Glutamatergic neuron (in vitro differentiated cells): ENCODE results near the gene LYPD4. TPM values are rescaled to one million over a fixed set of nuclear protein-coding genes. Genes with fewer than 3 reads are reported as not detected.

ENCODE experiments used
- DNase-seq: peaks from one replicate; pipeline ENCODE4 v3.0.0; 2022
- H3K27ac Mint-ChIP-seq: one replicate; pipeline ENCODE4 v1.8.0; 2020; ENCODE audit warnings: mild to moderate bottlenecking, mixed read lengths, inconsistent platforms; ENCODE audit not compliant: unreplicated experiment
- H3K27me3 Mint-ChIP-seq: one replicate; pipeline ENCODE4 v1.8.0; 2020; ENCODE audit warnings: mild to moderate bottlenecking, moderate library complexity, mixed read lengths, inconsistent platforms; ENCODE audit not compliant: unreplicated experiment
- H3K36me3 Mint-ChIP-seq: one replicate; pipeline ENCODE4 v1.8.0; 2020; ENCODE audit warnings: mild to moderate bottlenecking, mixed read lengths, inconsistent platforms; ENCODE audit not compliant: unreplicated experiment
- H3K4me1 Mint-ChIP-seq: one replicate; pipeline ENCODE4 v1.8.0; 2020; ENCODE audit warnings: mild to moderate bottlenecking, low read depth, mixed read lengths, inconsistent platforms; ENCODE audit not compliant: unreplicated experiment
- H3K4me3 Mint-ChIP-seq: one replicate; pipeline ENCODE4 v1.8.0; 2020; ENCODE audit warnings: mild to moderate bottlenecking, mixed read lengths, inconsistent platforms; ENCODE audit not compliant: unreplicated experiment
- H3K9me3 Mint-ChIP-seq: one replicate; pipeline ENCODE4 v1.8.0; 2020; ENCODE audit warnings: mild to moderate bottlenecking, moderate library complexity, mixed read lengths, inconsistent platforms; ENCODE audit not compliant: unreplicated experiment
- CTCF ChIP-seq: fragments of 200-600 bp; sonication (generic); IDR thresholded peaks from one replicate; pipeline ENCODE4 v1.5.0; 2021; ENCODE audit not compliant: partially characterized antibody, unreplicated experiment
- total RNA-seq: library from RNA; stranded (reverse); fragmentation: NEBNext Ultra II Directional; extraction: Animal tissue kit (Norgen Biotek cat#: 25700); gene quantifications from one replicate; pipeline ENCODE4 v1.2.1, GENCODE V29; 2021; ENCODE audit not compliant: unreplicated experiment

The LYPD4 gene
- total RNA-seq, 1 donor from 2014 or later, result not detected

- H3K36me3 Mint-ChIP-seq, result no peaks in the 10 kb centered on the region
- peaks cover 20% of the 10 kb centered on the region for H3K9me3 Mint-ChIP-seq
- peaks cover 15% of the 10 kb centered on the region for H3K4me1 Mint-ChIP-seq
- peak overlapping the region; percentile 98 for H3K27ac Mint-ChIP-seq
- H3K27me3 Mint-ChIP-seq, result peaks cover 24% of the 10 kb centered on the region
- no peak for TF ChIP-seq CTCF
- peak overlapping the region; percentile 99 for H3K4me3 Mint-ChIP-seq
- DNase-seq, result no peak
Measured at GRCh38 chr19:41859213-41859617, 14.7 kb upstream of the LYPD4 start.

- Mint-ChIP-seq H3K27me3 (peaks cover 7% of the 10 kb centered on the region), H3K4me1 (peaks cover 12% of the 10 kb centered on the region), H3K9me3 (no peaks in the 10 kb centered on the region), H3K36me3 (no peaks in the 10 kb centered on the region), H3K4me3 (no peak overlapping the region), H3K27ac (no peak overlapping the region)
- TF ChIP-seq CTCF, result no peak
- no peak for DNase-seq
Measured at GRCh38 chr19:41853768-41854167, 9.3 kb upstream of the LYPD4 start.

GRCh38 chr19:41853344-41853743, 8.9 kb upstream of the LYPD4 start:
- peaks cover 7% of the 10 kb centered on the region for H3K27me3 Mint-ChIP-seq
- H3K9me3 Mint-ChIP-seq, result no peaks in the 10 kb centered on the region
- TF ChIP-seq CTCF, result no peak
- H3K4me1 Mint-ChIP-seq, result peaks cover 12% of the 10 kb centered on the region
- no peak for DNase-seq
- H3K36me3 Mint-ChIP-seq, result no peaks in the 10 kb centered on the region
- no peak overlapping the region for H3K27ac Mint-ChIP-seq
- no peak overlapping the region for H3K4me3 Mint-ChIP-seq

- H3K4me3 Mint-ChIP-seq, result no peak overlapping the region
- H3K27ac Mint-ChIP-seq, result no peak overlapping the region
- DNase-seq, result no peak
- no peaks in the 10 kb centered on the region for H3K9me3 Mint-ChIP-seq
- TF ChIP-seq CTCF, result no peak
- peaks cover 12% of the 10 kb centered on the region for H3K4me1 Mint-ChIP-seq
- H3K27me3 Mint-ChIP-seq, result peaks cover 7% of the 10 kb centered on the region
- H3K36me3 Mint-ChIP-seq, result no peaks in the 10 kb centered on the region
Measured at GRCh38 chr19:41851456-41851855, 7.0 kb upstream of the LYPD4 start.

GRCh38 chr19:41850381-41850780, 5.9 kb upstream of the LYPD4 start:
- no peak overlapping the region for H3K27ac Mint-ChIP-seq
- peaks cover 11% of the 10 kb centered on the region for H3K27me3 Mint-ChIP-seq
- TF ChIP-seq CTCF, result no peak
- no peaks in the 10 kb centered on the region for H3K36me3 Mint-ChIP-seq
- DNase-seq, result no peak
- no peak overlapping the region for H3K4me3 Mint-ChIP-seq
- H3K4me1 Mint-ChIP-seq, result peaks cover 12% of the 10 kb centered on the region
- H3K9me3 Mint-ChIP-seq, result no peaks in the 10 kb centered on the region
